Measurements from ENCODE around the gene TIE1. TPM values are rescaled to one million over a fixed set of nuclear protein-coding genes. Genes with fewer than 3 reads are reported as not detected.
A peak's percentile ranks its signal among the peaks of the same experiment; 100 is the strongest.

TIE1 gene
- total RNA-seq, 6 experiments from 2014 or later = 0.33 to 1.2 (median 0.54) TPM; not detected in 1

DNA sequence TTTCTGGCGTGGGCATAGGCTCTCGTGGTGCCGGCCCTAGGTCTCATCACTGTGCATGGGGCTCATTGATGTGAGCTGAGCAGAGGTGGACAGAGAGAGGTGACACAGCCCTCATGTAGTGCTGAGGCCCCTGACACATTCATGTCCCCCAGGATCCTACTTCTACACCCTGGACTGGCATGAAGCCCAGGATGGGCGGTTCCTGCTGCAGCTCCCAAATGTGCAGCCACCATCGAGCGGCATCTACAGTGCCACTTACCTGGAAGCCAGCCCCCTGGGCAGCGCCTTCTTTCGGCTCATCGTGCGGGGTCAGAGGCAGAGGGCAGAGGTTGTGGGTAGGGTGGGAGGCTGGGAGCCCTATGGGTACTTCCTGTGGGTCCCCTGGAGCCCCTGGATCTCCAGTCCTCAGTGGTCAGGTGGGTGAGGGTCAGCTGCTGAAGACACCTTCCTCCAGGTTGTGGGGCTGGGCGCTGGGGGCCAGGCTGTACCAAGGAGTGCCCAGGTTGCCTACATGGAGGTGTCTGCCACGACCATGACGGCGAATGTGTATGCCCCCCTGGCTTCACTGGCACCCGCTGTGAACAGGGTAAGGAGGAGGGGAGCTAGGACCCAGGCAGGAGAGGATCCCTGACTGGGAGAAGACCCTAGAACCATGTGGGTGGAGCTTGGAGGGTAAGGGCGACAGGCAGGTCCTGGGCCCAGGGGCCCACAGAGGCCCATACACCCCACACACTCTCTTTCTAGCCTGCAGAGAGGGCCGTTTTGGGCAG lies 6.1 kb downstream of the TIE1 start:
- Mint-ChIP-seq H3K4me1 (ENCODE audit: low read depth) (peaks cover 17% of the 10 kb centered on the region), H3K27me3 (ENCODE audit: insufficient read depth) (peaks cover 37% of the 10 kb centered on the region), H3K27ac (no peak overlapping the region), H3K9me3 (no peaks in the 10 kb centered on the region), H3K36me3 (ENCODE audit: low read depth) (no peaks in the 10 kb centered on the region), H3K4me3 (no peak overlapping the region)
- no peak for DNase-seq
- TF ChIP-seq, protein P1, sequence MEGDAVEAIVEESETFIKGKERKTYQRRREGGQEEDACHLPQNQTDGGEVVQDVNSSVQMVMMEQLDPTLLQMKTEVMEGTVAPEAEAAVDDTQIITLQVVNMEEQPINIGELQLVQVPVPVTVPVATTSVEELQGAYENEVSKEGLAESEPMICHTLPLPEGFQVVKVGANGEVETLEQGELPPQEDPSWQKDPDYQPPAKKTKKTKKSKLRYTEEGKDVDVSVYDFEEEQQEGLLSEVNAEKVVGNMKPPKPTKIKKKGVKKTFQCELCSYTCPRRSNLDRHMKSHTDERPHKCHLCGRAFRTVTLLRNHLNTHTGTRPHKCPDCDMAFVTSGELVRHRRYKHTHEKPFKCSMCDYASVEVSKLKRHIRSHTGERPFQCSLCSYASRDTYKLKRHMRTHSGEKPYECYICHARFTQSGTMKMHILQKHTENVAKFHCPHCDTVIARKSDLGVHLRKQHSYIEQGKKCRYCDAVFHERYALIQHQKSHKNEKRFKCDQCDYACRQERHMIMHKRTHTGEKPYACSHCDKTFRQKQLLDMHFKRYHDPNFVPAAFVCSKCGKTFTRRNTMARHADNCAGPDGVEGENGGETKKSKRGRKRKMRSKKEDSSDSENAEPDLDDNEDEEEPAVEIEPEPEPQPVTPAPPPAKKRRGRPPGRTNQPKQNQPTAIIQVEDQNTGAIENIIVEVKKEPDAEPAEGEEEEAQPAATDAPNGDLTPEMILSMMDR (IDR thresholded peaks at IDR 0.05) = no peak

- H3K27ac Mint-ChIP-seq = no peak overlapping the region
- TF ChIP-seq, protein P1 (IDR thresholded peaks at IDR 0.05) = no peak
- H3K9me3 Mint-ChIP-seq = no peaks in the 10 kb centered on the region
- H3K27me3 Mint-ChIP-seq (ENCODE audit: insufficient read depth) = peaks cover 36% of the 10 kb centered on the region
- H3K4me1 Mint-ChIP-seq (ENCODE audit: low read depth) = peaks cover 17% of the 10 kb centered on the region
- DNase-seq = no peak
- H3K4me3 Mint-ChIP-seq = no peak overlapping the region
- H3K36me3 Mint-ChIP-seq (ENCODE audit: low read depth) = no peaks in the 10 kb centered on the region
These were observed 6.8 kb downstream of the TIE1 start for GRCh38 chr1:43307458-43308158.

DNA sequence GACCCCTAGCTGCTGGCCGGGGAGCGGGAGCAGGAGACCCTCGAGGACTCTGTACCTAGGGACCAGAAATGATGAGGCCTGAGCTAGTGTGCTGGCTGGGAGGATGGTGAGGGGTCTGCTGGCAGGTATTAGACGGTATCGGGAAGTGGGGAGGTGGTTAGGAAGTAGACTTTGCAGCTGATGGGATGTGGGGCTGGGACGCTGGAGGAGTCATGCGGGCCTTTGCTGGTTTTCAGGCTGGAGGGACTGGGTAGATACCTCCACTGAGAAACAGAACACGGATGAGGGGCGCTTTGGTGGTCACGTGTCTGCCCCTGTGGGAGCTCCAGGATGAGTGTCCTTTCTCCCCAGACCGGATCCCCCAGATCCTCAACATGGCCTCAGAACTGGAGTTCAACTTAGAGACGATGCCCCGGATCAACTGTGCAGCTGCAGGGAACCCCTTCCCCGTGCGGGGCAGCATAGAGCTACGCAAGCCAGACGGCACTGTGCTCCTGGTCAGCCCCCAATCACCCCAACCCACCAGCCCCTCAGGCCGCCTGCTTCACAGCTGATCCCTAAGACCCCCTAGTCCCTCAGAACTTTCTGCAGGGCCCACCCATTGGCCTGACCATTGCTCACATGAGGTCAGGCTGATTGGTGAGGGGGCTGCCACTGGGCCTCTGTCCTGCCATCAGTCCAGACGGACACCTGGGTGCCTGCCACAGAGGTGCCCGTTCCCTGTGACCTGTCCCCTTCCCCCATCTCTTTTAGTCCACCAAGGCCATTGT lies 8.0 kb downstream of the TIE1 start:
- Mint-ChIP-seq H3K36me3 (ENCODE audit: low read depth) (no peaks in the 10 kb centered on the region), H3K27ac (no peak overlapping the region), H3K4me1 (ENCODE audit: low read depth) (peaks cover 10% of the 10 kb centered on the region; the same call in 1 of the 2 replicates), H3K4me3 (no peak overlapping the region), H3K9me3 (no peaks in the 10 kb centered on the region), H3K27me3 (ENCODE audit: insufficient read depth) (peaks cover 30% of the 10 kb centered on the region)
- no peak for DNase-seq
- TF ChIP-seq, protein P1 (IDR thresholded peaks at IDR 0.05) = no peak

DNA sequence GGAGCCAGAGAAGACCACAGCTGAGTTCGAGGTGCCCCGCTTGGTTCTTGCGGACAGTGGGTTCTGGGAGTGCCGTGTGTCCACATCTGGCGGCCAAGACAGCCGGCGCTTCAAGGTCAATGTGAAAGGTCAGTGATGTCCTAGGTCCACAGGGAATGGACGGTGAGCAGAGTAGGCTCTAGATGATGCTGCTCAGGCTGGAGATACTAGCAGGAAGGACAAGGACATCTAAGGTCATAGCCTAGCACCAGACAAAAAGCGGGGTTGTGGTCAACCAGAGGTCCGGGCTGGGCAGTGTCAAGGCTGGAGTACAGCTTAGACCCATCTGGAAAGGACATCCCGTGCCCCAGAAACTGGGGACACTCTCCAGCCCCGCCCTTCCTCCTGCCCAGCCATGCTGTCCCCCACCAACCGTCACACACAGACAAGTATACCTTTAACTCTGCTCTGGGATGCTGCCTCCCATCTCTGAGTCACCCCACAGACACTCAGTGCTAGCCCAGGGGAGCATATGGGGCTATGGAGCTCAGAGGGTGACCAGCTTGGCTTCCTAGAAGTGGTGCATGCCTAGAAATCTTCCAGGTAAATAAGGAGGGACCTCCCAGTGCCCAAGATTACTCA lies 8.7 kb downstream of the TIE1 start:
- Mint-ChIP-seq H3K4me3 (no peak overlapping the region), H3K36me3 (ENCODE audit: low read depth) (no peaks in the 10 kb centered on the region), H3K27me3 (ENCODE audit: insufficient read depth) (peaks cover 24% of the 10 kb centered on the region), H3K9me3 (no peaks in the 10 kb centered on the region), H3K27ac (no peak overlapping the region), H3K4me1 (ENCODE audit: low read depth) (peaks cover 10% of the 10 kb centered on the region; the same call in 1 of the 2 replicates)
- TF ChIP-seq, protein P1 (IDR thresholded peaks at IDR 0.05) = no peak
- peak; percentile 15 for DNase-seq

GRCh38 chr1:43311521-43311920 lies 10.7 kb downstream of the TIE1 start:
- Mint-ChIP-seq H3K4me3 (no peak overlapping the region), H3K36me3 (ENCODE audit: low read depth) (no peaks in the 10 kb centered on the region)

More at GRCh38 chr1:43311521-43311920, 10.7 kb downstream of the TIE1 start:
- no peak for DNase-seq
- TF ChIP-seq, protein P1 (IDR thresholded peaks at IDR 0.05) = no peak
- Mint-ChIP-seq H3K27me3 (ENCODE audit: insufficient read depth) (peaks cover 13% of the 10 kb centered on the region), H3K9me3 (no peaks in the 10 kb centered on the region), H3K27ac (no peak overlapping the region), H3K4me1 (ENCODE audit: low read depth) (peaks cover 14% of the 10 kb centered on the region)

Measured in HFFc6 (cell line).